NCI-H1105 (cell line): ENCODE data around the gene COX20.
A peak's percentile ranks its signal among the peaks of the same experiment; 100 is the strongest.

ENCODE experiments used
- DNase-seq: peaks from one replicate; lab custom pipeline; 2025; lab: John Stamatoyannopoulos, UW

COX20 gene

DNA sequence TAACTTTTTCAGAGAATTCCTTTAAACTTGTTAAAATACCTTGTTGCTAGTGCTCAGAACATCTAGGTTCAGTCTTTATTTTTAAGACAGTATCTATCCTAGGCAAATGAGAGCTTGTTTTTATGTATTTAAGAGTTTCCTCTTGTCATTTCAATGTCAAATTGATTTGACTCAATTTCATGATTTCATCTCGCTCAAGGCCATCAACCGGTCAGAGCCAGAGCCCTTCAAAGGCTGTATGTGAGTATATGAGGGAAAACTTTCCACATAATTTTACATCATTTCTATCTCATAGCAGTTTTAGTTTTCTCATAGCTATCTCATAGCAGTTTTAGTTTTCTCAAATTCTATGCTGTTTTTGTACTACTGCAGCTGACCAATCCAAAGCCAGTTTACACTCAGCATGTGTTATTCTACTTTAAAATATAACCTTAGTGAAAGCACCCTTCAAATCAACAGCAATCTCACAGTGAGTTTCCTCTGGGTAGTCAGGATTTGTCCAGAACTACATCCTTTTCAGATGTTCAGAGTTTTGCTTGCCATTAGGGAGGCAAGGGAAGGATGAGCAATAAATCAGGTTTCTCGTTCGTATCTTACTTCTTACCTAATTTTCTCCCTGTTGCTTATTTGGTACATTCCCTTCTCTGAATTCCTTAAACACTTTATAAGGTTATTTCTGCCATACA lies 16.2 kb downstream of the COX20 start:
- DNase-seq: no peak

- DNase-seq: no peak
These were observed 17.2 kb downstream of the COX20 start for GRCh38 chr1:244852694-244853093.

- DNase-seq: no peak
These were observed 18.7 kb downstream of the COX20 start for GRCh38 chr1:244854166-244854565.

DNA sequence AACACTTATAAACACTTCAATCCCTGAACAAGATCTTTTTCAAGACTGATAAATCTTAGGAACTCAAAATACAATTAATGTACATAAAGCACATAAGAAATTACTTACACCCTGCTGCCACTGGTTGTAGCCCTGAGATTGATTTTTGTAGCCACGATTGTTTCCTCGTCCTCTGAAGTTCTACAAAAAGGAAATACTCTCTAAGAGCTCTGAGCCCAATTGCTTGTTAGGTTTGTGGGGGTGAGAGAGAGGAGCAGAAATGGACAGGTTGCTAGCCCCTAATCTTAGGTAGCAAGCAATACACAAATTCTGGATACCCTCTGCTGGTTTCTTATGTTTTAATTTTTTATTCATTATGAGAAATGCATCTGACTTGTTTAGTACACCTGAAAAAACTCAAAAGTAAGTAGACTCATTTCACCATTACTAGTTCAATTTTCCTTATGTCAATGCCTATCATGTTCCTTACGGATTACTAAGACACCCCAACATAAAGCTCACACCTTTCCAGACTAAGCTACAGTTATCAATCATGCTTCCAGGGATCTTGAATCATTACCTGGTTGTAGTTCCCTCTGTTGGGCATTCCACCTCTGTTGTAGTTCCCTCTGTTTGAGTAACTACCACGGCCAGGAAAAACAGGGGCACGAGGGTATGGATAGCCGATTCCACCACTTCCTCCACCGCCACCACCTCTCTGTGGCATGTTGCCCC lies 19.6 kb downstream of the COX20 start:
- no peak for DNase-seq

DNA sequence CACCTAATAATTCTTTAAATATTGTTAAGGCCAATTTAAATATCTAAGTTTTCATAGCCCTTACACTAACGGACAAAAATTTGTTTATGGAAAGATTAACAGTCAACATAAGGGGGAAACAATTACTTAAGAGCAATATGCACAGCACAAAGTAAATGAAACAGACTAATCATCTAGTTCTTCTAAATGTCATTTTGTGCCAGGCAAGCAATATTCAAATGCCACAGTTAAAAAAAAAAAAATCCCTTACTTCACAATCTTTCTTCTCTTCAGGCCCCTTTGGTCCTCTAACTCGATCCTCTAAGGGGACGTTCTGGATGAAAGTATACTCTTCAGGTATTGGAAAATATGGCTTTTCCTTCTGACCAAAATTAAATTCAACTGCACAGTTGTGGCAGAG lies 22.3 kb downstream of the COX20 start:
- no peak for DNase-seq

GRCh38 chr1:244858357-244858756 lies 22.9 kb downstream of the COX20 start:
- DNase-seq: no peak

DNA sequence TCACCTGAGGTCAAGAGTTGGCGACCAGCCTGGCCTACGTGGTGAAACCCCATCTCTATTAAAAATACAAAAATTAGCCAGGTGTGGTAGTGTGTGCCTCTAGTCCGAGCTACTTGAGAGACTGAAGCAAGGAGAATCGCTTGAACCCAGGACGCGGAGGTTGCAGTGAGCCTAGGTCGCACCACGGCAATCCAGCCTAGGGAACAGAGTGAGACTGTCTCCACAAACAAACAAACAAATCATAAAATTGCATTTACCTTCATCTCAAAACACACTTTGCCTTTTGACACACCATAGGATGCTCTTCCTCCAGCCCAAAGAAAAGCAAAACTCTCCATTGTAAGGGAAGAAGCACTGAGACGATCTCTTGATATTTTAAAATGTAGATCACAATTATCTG lies 24.6 kb downstream of the COX20 start:
- DNase-seq: no peak

DNA sequence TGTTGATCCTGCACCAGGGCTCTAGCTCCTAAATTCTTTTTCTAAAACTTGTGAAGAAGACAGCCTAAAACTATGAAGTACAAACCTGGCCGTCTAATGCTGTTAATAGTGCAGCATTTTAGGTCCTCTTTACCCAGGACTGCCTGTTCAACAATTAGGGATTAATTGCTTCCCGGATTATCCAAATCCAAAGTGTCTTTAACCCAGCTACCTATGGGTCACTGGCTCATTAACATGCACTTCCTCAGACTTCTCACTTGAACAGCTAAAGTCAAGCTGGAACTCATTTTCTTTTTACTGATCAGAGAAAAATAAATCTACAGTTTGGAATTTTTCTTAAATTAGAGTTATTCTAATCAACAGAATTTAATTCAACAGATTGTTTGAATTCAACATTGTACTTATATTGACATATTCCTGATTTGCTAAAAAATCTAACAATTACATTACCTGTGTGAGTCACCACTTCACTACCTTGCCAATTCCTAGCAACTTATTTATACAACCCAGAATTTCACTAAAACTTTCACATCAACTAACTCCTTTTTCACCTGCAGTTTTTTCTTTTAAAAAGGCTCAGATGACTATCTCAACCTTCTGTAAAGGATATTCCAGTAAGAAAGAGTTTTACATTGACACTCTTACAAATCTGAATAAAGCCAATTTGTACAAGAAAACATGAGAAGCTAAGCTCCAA lies 25.6 kb downstream of the COX20 start:
- no peak for DNase-seq

- no peak for DNase-seq
These were observed 26.2 kb downstream of the COX20 start for GRCh38 chr1:244861683-244862082.

DNA sequence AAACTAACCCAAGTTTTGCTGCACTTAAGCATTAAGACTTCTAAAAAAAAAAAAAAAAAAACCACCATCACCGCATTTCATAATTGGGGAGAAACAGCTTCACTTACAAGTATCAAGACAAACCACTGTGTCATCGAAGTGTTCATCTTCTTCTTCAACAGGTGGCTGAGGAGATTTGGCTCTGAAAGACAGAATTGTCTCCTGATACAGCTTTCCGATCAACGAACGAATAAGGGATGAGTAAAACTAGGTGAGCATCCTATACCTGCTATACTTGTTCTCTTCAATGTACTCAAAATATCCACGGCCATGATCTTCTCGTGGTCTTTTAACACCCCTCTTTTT lies 26.9 kb downstream of the COX20 start:
- no peak for DNase-seq

DNA sequence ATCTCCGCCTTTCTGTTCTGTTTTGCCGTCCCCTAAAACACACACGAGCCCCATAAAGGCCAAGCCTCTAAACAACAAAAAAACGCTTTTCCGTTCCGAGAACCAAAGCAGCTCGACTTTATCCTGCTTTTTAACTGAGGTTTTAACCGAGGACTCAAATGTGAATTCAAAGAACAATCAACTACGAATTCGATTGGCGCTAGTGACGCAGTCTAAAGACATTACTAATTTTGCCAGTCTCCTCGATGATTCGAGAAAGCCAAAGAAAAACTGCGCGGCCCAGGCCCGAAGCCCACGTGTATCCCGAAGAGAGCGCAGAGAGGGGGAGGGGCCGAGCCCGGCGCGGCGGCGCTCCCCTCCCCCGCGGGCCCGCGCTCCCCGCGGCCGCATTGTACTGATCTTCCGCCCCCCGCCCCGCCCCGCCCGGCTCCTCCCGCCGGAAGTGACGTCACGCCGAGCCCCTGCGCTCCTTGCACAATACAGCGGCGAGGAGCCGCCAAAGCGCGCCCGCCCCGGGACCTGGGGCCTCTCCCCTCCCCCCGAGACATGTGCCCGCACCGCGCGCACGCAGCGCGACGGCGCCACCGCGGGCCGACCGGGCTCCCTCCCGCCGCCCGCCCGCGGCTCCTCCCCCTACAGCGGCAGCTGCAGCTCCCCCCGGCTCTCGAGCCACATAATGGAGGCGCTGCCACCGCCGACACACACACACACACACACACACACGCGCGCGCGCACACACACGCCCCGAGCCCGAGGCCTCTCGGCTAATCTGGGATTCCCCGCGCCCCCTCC lies 27.4 kb downstream of the COX20 start:
- peak; percentile 79 for DNase-seq

GRCh38 chr1:244863491-244864252 lies 28.2 kb downstream of the COX20 start:
- DNase-seq: no peak

DNA sequence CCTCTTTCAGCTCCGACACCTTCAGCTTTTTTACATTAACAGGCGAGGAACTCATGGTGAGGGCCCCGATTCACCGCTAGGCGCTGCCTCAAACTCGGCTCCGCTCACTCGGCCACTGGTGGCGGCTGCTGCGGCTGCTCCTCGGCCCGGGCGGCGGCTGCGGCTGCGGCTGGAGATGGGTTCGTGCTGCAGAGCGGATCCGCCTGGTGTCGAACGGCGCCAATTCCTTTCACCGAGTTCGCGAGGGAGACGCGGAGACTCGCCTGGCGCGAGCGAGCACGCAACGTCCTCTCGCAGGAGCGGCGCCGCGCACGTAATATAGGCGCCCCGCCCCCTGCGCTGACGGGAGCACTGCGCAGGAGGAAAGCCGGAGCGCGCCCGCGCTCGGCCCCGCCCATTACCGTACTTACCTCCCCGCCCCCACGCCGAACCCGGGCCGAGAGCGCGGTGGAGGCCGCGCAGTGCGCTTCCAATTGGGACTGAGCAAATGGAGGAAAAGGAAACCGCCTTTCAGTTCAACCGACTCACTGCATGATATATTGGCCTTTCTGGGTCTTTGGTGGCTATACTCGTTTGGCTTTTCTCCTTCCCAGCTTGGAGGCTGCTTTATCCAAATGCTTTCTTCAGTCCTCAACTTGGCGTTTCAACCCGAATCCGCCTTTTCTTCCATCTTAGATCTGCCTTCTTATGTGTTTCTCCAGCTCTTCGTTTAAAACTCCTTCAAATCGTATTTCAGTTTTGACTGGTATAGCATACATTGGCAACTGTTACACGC lies 29.0 kb downstream of the COX20 start, which contains the start of gene HNRNPU:
TSS of gene HNRNPU (minus strand) at position 291 of the 775 bp plus-strand sequence. CDS start at position 55, 236 bp downstream.
- DNase-seq: peak; percentile 89

GRCh38 chr1:244865028-244865371 lies 29.5 kb downstream of the COX20 start:
- DNase-seq: peak; percentile 11

DNA sequence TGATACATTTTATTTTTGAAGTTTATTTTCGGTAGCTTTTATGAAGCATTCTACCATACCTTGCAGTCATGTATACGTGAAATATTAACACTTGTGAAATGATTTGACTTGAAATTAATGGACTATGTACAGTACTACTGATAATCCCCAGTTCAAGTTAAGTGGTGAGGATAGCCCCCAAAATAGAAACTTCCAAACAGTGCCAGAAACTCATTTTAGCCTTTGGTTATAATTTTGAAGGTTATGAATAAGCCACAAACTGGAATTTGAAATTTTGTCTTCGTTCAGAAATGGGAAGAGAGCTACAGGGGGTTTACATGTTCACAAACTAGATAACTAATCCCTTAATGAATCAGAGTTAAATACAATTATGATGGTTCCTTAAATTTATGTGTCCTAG lies 30.4 kb downstream of the COX20 start:
- DNase-seq: no peak

- no peak for DNase-seq
These were observed 30.9 kb downstream of the COX20 start for GRCh38 chr1:244866355-244866754.

DNA sequence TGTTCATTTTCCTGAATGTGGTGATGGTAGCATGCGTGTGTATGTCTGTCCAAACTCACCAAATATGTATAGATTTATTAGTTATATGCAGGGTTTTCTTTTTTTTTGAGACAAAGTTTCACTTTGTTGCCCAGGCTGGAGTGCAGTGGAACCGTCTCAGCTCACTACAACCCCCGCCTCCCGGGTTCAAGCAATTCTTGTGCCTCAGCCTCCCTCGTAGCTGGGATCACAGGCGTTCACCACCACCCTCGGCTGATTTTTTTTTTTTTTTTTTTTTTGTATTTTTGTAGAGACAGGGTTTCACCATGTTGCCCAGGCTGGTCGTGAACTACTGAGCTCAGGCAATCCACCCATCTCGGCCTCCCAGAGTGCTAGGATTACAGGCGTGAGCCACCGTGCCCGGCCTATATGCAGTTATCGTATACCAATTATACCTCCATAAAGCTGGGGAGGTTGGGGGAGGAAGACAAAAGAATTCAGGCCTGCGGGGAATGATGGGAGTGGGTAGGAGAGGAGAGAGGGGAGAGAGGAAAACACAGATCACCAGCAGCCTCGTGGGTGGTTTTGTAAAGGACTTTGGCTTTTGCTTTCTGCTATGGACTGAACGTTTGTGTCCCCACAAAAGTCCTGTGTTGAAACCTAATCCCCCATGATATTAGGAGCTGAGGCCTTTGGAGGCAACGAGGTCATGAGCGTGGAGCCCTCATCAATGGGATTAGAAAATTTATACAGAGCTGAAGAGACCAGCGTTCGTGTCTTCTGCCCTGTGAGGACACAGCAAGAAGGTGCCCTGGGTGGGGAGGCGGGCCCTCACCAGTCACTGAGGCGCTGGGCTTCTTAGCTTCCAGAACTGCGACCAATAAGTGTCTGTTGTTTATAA lies 33.3 kb downstream of the COX20 start:
- DNase-seq: no peak

GRCh38 chr1:244869364-244869827 lies 33.9 kb downstream of the COX20 start:
- DNase-seq: no peak

DNA sequence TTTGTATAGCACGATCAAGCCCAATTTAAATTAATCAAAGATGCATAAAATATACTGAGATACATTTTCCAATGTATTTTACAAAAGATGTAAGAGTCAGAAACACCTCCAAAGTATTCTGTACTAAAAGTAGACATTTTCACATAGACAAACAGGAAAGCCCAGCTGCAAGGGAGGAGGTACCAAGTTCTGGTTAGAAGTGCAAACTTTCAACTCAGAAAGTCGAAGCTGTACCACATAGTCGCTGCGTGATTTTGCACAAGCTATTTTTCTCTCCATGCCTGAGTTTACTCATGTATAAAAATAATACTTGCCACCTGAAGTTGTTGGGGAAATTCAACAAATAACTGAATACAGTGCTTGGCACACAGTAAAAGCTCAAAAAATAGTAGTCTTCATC lies 34.5 kb downstream of the COX20 start:
- DNase-seq: no peak
